NT2/D1 (cell line): ENCODE measurements around the gene SMPD4.

Source experiments
- SUZ12 ChIP-seq: IDR thresholded peaks from 2 replicates; pipeline ENCODE4 v1.6.1; 2011; ENCODE audit not compliant: insufficient read length, insufficient read depth; ENCODE audit errors: extremely low read depth
- YY1 ChIP-seq: IDR thresholded peaks from 2 replicates; pipeline ENCODE4 v1.6.1; 2011; ENCODE audit not compliant: insufficient read length, insufficient read depth
- ZNF274 ChIP-seq: IDR thresholded peaks from 2 replicates; pipeline ENCODE4 v1.6.1; 2011; ENCODE audit warnings: mild to moderate bottlenecking, low read depth, low read length

DNA sequence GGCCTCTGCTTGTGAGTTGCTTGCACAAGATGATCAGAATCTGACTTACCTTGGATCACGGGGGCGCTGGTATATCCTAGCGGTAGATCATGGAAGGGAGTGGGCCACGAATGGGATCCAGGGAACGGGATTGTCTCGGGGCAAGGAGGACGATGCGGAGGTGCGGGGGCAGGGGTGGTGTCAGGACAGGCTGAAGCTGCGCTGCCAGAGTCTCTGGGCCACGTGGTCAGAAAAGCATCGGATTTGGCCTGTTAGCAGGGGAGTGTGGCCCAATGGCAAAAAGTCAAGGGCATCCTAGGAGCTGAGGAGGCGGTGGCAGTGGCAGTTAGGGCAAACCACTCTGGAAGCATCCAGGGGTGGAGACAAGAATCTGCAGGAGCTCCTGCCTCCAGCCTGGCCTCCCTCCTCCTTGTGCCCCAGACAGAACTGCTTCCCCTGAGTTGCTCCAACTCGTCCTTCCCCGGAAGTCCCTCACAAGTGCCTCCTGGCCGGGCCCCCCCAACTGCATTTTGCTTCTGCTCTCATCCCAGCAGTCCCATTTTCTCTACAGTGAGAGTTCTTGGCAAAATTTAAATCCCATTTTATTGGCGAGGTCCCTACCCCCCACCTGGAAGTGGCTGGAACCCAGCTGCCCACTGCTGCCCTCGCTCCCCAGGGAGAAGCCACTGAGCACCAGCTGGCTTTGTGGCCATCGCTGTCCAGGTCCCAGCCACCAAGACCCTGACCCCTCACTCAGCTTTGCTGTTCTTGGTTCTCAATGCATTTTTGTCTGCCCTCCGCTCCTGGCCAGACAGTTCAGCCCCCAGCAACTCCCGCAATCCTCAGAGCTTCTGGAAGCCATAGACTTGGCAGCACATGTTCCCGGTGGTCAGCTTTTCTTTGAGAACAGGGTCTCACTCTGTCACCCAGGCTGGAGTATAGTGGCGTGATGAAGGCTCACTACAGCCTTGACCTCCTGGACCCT lies 30.9 kb downstream of the SMPD4 start:
- TF ChIP-seq ZNF274 (no peak), SUZ12 (no peak), YY1 (no peak)
